Measurements from ENCODE around the gene CDC42. TPM values are rescaled to one million over a fixed set of nuclear protein-coding genes. Genes with fewer than 3 reads are reported as not detected.

CDC42 gene
- total and polyA plus RNA-seq, 9 of the 15 experiments (the other 6 are each of a cell fraction or from before 2014, with no cell fraction given) = 186 to 398 (median 325) TPM

DNA sequence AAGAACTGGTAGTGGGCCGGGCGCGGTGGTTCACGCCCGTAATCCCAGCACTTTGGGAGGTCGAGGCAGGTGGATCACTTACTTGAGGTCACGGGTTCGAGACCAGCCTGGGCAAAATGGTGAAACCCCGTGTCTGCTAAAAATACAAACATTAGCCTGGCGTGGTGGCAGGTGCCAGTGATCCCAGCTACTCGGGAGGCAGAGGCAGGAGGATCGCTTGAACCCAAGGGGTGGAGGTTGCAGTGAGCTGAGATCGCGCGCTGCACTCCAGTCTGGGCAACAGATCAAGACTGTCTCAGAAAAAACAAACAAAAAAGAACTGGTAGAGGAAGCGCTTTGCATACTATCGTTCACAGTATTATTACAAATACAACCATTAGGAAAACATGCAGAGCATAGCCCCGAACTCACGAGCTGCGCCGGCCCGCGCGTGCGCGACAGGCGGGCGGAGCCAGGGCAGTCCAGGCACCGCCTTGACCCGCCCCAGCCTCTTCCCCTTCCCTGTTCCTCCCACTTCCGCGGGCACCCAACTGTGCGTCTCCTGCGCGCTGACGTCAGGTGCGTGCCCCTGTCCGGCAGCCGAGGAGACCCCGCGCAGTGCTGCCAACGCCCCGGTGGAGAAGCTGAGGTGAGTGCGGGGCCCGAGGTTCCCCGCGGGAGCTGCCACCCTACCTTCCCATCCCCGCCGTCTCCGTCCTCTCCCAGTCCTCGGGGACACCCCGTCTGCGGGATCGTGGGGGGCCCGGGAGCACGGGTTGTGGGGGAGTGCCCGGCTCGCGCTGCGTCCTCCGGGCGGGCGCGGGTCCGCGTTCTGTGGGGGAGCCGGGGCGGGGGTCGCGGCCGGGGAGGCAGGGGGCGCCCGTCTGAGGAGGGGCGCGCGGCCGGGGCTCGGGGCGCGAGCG, at the start of gene CDC42 (continued):
- TF ChIP-seq EP400 (IDR thresholded peaks at IDR 0.05) = peak; percentile 86
- peak; percentile 93; the same call in 1 of the 2 replicates for TF ChIP-seq BRD4 (IDR thresholded peaks at IDR 0.05)
- peak; percentile 96 for TF ChIP-seq POLR2B (IDR thresholded peaks at IDR 0.05; ENCODE audit: low read depth, partially characterized antibody)
- TF ChIP-seq, protein P1, sequence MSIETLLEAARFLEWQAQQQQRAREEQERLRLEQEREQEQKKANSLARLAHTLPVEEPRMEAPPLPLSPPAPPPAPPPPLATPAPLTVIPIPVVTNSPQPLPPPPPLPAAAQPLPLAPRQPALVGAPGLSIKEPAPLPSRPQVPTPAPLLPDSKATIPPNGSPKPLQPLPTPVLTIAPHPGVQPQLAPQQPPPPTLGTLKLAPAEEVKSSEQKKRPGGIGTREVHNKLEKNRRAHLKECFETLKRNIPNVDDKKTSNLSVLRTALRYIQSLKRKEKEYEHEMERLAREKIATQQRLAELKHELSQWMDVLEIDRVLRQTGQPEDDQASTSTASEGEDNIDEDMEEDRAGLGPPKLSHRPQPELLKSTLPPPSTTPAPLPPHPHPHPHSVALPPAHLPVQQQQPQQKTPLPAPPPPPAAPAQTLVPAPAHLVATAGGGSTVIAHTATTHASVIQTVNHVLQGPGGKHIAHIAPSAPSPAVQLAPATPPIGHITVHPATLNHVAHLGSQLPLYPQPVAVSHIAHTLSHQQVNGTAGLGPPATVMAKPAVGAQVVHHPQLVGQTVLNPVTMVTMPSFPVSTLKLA (conservative IDR thresholded peaks at IDR 0.05) = peak; percentile 59 to 66
- peak; percentile 97 for TF ChIP-seq KLF6 (CRISPR knock-in tag; IDR thresholded peaks at IDR 0.05; ENCODE audit: borderline replicate concordance)
- peak; percentile 93 for TF ChIP-seq BCOR (IDR thresholded peaks at IDR 0.05)
- TF ChIP-seq ID3 (CRISPR knock-in tag; IDR thresholded peaks at IDR 0.05) = no peak
- TF ChIP-seq ID3 (tag; IDR thresholded peaks at IDR 0.05) = no peak
- peak in 1 of 2 experiments; percentile 11; a peak in 2 of 4 replicates for TF ChIP-seq KDM1A (IDR thresholded peaks at IDR 0.05)
- peak; percentile 93 for TF ChIP-seq ELF1 (tag; IDR thresholded peaks at IDR 0.05)
- TF ChIP-seq NKRF (IDR thresholded peaks at IDR 0.05; ENCODE audit: borderline replicate concordance) = peak; percentile 53; the same call in 1 of the 2 replicates
- TF ChIP-seq, protein P2, sequence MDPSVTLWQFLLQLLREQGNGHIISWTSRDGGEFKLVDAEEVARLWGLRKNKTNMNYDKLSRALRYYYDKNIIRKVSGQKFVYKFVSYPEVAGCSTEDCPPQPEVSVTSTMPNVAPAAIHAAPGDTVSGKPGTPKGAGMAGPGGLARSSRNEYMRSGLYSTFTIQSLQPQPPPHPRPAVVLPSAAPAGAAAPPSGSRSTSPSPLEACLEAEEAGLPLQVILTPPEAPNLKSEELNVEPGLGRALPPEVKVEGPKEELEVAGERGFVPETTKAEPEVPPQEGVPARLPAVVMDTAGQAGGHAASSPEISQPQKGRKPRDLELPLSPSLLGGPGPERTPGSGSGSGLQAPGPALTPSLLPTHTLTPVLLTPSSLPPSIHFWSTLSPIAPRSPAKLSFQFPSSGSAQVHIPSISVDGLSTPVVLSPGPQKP (CRISPR knock-in tag; IDR thresholded peaks at IDR 0.05) = no peak
- no peak for TF ChIP-seq KHSRP (IDR thresholded peaks at IDR 0.05)
- TF ChIP-seq ATF1 (CRISPR knock-in tag; IDR thresholded peaks at IDR 0.05) = peak; percentile 84
- peak; percentile 98 for TF ChIP-seq ATF1 (tag; IDR thresholded peaks at IDR 0.05)
- peak; percentile 38 for TF ChIP-seq DACH1 (IDR thresholded peaks at IDR 0.05; ENCODE audit: partially characterized antibody)
- TF ChIP-seq HCFC1 (IDR thresholded peaks at IDR 0.05; ENCODE audit: low read depth, low read length) = peak; percentile 62; the same call in 1 of the 2 replicates
- 0 out of 4 replicates have a peak, but pooled peaks of 1 of the 2 experiments have one; percentile 9 for TF ChIP-seq FOXA3 (CRISPR knock-in tag; conservative IDR thresholded peaks at IDR 0.05 in 1 of 2, IDR thresholded peaks at IDR 0.05 in 1 of 2)
- peak; percentile 16; the same call in 1 of the 2 replicates for TF ChIP-seq SMAD4 (CRISPR knock-in tag; conservative IDR thresholded peaks at IDR 0.05)
- peak; percentile 91 for TF ChIP-seq ATF2 (CRISPR knock-in tag; IDR thresholded peaks at IDR 0.05)
- TF ChIP-seq EGR1 (conservative IDR thresholded peaks at IDR 0.05) = peak; percentile 96
- TF ChIP-seq ZNF354B (CRISPR knock-in tag; IDR thresholded peaks at IDR 0.05) = 0 out of 2 replicates have a peak, but pooled peaks have one; percentile 51
- TF ChIP-seq HNRNPL (IDR thresholded peaks at IDR 0.05; ENCODE audit: low read depth, low read length) = peak; percentile 96
